HG02852 (cell line): ENCODE measurements around the gene KIAA0586.
A peak's percentile ranks its signal among the peaks of the same experiment; 100 is the strongest.
"Not testable (repeated sequence)": the region's sequence is repeated elsewhere in the genome, so short reads cannot be mapped to it uniquely, and the experiment has no call there.

Experiments
- ATAC-seq: cut with Tn5 transposase; IDR thresholded peaks from one replicate; pipeline ENCODE4 v1.9.1; 2021; ENCODE audit warnings: mild to moderate bottlenecking, moderate library complexity; ENCODE audit not compliant: unreplicated experiment

Gene KIAA0586

DNA sequence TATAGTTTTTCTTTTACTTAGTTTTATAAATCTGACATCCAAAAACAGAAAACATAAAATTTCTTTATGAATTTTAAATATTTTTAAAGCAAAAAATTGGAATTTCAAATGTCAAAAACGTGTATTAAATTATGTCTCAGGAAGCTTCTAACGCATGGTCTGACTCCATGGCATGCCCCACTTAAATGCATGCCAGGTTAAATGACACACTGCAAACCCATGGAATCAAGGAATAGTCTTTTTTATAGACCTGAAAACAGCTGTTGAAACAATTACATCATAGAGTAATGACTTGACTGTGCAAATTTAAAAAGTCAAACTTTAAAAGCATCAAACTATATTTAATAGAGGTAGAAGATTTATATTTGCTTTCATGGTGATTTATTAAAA, 114.1 kb downstream of the KIAA0586 start:
- ATAC-seq, result no peak

DNA sequence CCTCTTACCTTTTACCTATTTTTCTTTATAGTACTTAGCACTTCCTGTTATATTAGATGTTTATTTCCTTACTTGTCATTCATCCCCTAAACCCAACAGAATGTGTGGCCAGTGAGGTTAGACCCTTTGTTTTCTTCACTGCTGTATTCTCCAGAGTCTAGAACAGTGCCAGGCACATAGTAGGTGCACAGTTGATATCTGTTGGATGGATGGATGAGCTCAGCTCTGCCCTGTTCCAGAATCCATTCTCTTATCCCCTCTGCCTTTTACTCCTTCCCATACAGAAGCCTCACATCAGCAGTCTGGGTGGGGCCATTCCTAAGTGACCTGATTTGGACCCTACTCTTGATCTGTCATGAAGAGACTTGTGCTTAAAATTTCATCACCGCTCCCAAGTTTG, 115.7 kb downstream of the KIAA0586 start:
- no peak for ATAC-seq

- ATAC-seq, result no peak
These were observed 120.1 kb downstream of the KIAA0586 start for GRCh38 chr14:58547649-58548048.

GRCh38 chr14:58549105-58549757, 121.7 kb downstream of the KIAA0586 start:
- ATAC-seq, result no peak

DNA sequence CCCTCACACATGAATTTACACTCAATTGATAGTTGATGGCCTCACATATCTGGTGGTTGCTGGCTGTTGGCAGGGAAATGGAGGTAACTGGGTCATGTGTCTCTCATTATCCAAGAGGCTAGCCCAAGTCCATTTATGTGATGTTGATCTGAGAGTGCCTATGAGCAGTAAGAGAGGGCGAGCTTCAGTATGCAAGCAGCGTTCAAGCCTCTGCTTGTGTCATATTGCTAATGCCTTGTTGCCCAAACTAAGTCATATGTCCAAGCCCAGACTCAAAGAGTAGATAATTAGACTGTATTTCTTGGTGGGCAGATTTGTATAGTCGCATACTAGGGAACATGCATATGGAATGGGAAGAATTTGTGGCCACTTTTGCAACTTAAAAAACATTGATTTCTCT, 126.4 kb downstream of the KIAA0586 start:
- ATAC-seq, result no peak

DNA sequence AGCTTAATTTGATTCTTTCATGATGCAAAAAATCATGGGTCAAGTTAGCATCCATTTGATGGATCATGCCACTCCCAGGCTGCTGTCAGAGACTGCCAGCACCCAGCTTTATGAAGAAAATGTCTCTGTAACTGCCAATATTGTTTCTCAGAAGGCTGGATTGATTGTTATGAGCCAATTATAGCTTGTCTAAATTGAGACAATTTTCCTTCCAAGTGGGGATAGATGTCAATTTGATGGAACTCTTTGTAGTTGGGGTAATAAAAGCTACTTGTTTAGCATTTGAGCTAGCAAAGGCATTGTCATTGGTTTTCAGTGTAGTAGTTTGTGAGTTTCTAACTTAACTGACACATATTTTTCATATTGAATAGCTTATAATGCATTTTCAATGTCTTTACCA, 128.1 kb downstream of the KIAA0586 start:
- no peak for ATAC-seq

GRCh38 chr14:58557242-58557641, 129.7 kb downstream of the KIAA0586 start:
- ATAC-seq, result no peak

DNA sequence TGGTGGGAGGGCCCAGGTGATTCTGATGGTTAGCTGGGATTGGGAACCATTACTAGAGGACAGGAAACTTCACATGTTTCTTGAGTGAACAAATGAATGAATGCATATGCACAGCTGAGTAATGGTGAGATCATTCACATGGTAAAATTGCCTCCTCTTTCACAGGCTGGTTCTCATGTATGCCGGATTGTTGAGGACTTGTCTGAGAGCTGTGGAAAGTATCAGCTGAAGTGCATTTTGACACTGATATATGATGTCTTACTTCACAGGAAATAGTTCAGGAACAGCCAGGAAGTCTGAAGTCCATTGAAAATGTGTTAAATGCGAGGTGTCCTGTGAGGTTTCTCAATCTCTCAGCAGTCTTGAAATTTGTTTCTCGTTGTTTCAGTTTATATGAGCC, 132.7 kb downstream of the KIAA0586 start:
- no peak for ATAC-seq

GRCh38 chr14:58562141-58562540, 134.6 kb downstream of the KIAA0586 start:
- ATAC-seq, result no peak

DNA sequence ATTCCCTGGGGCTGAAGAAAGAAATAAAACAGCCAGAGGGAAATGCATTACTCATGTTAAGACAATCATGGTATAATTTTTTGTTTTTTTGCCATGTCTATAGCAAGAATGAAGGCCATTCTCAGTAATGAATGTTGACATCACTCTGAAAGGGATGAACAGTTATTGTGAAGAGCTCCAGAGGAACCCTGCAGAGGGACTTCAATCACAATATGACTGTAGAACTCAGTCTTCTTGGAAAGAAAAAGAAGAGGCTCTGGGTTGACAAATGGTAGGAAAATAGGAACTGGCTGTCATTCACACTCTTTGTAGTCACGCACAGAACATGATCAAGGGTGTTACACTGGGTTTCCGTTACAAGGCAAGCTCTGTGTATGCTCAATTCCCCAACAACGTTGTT, 136.5 kb downstream of the KIAA0586 start:
- ATAC-seq, result no peak

- no peak for ATAC-seq
These were observed 138.3 kb downstream of the KIAA0586 start for GRCh38 chr14:58565832-58566231.

DNA sequence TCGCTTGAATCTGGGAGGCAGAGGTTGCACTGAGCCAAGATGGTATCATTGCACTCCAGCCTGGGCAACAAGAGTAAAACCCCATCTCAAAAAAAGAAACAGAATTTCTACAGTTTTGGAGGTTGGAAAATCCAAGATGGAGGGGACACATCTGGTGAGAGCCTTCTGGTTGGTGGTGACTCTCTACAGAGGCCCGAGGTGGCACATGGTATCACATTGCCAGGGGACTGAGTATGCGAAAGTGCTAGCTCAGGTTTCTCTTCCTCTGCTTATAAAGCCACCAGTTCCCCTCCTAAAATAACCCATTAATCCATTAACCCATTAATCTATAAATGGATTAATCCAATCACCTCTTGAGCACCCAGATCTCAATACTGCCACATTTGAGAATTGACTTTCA, 139.5 kb downstream of the KIAA0586 start:
- no peak for ATAC-seq

- ATAC-seq, result no peak
These were observed 140.8 kb downstream of the KIAA0586 start for GRCh38 chr14:58568322-58568721.

GRCh38 chr14:58571256-58571655, 143.7 kb downstream of the KIAA0586 start:
- ATAC-seq, result no peak

- peak; percentile 55 for ATAC-seq
These were observed 144.4 kb downstream of the KIAA0586 start for GRCh38 chr14:58571769-58572472.

- ATAC-seq, result no peak
These were observed 144.9 kb downstream of the KIAA0586 start for GRCh38 chr14:58572473-58572853.

- no peak for ATAC-seq
These were observed 145.3 kb downstream of the KIAA0586 start for GRCh38 chr14:58572863-58573262.

- ATAC-seq, result no peak
These were observed 147.1 kb downstream of the KIAA0586 start for GRCh38 chr14:58574623-58575022.

DNA sequence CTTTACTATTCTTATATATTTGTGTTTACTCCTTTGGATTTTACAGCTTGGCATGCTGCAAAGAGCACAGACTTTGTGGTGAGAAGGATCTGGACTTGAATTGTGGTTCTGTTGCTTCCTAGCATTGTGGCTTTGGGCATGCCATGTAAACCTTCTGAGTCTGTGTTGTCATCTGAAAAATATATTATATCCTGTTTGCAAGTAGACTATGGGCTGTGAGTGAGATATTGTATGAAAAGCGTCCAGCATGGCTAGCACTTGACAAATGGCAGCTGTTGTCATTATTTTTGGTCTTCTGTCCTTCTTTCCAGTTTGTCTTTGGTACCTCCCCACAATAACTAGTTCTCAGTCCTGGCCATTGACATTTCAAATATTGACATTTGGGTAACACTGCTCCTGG, 148.4 kb downstream of the KIAA0586 start:
- no peak for ATAC-seq

DNA sequence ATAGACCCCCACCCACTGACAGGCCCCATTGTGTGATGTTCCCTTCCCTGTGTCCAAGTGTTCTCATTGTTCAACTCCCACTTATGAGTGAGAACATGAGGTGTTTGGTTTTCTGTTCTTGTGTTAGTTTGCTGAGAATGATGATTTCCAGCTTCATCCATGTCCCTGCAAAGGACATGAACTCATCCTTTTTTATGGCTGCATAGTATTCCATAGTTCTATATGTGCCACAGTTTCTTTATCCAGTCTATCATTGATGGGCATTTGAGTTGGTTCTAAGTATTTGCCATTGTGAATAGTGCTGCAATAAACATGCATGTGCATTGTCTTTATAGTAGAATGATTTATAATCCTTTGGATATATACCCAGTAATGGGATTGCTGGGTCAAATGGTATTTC, 152.5 kb downstream of the KIAA0586 start:
- ATAC-seq, result not testable (repeated sequence)

GRCh38 chr14:58581389-58581788, 153.9 kb downstream of the KIAA0586 start:
- not testable (repeated sequence) for ATAC-seq

GRCh38 chr14:58584383-58584782, 156.9 kb downstream of the KIAA0586 start:
- no peak for ATAC-seq

DNA sequence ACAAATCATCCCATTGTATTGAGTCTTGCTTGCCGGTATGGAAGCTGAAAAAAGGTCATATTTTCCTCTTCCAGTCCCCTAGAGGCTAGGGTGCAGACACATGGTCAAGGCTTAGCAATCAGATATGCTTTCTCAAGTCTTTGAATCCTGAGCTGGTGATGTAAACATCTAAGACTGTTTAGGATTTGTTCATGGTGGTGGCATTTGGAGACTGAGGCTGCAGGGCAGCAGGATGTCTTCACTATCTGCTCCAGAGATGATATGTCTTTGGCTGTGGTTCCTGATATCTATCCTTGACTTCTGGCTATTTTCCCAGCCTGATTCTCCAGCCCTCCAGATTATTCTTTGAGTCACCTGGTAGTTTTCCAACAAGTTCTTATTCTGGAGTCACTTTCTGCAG, 159.8 kb downstream of the KIAA0586 start:
- ATAC-seq, result no peak
